Colonic mucosa (tissue), 4 donors: ENCODE results near the gene RPTOR. TPM values are rescaled to one million over a fixed set of nuclear protein-coding genes. Genes with fewer than 3 reads are reported as not detected.

Experiments
- DNase-seq: peaks from one replicate; pipeline ENCODE4 v3.0.0-alpha.2; 2020
- H3K27ac ChIP-seq: fragments of 200-600 bp; one replicate; pipeline ENCODE4 v1.8.0; 2021
- H3K27me3 ChIP-seq: fragments of 200-600 bp; one replicate; pipeline ENCODE4 v1.8.0; 2021
- H3K36me3 ChIP-seq: fragments of 200-600 bp; one replicate; pipeline ENCODE4 v1.8.0; 2021
- H3K4me1 ChIP-seq: fragments of 200-600 bp; one replicate; pipeline ENCODE4 v1.8.0; 2021; ENCODE audit warnings: mild to moderate bottlenecking
- H3K4me3 ChIP-seq: fragments of 200-600 bp; one replicate; pipeline ENCODE4 v1.8.0; 2021
- H3K9ac ChIP-seq, 2 donors: one replicate each; pipeline ENCODE4 v1.7.0; 2013; ENCODE audit warnings: control low read depth in 2 of 2, low read depth in 2 of 2, low read length in 2 of 2
- H3K9me3 ChIP-seq: fragments of 200-600 bp; one replicate; pipeline ENCODE4 v1.8.0; 2021
- intact Hi-C: fragments of 100-400 bp; cut with DNase I; formaldehyde crosslinking; loops from one replicate; pipeline ENCODE4 v1.14.1; 2022
- total RNA-seq, 2 donors: library from RNA; stranded (reverse); fragmentation: NEBNext Ultra II Directional in 1 of 2; extraction: Animal tissue kit (Norgen Biotek cat#: 25700) in 1 of 2; gene quantifications; one replicate each; pipeline ENCODE4 v1.2.1, GENCODE V29; 2021
- TF ChIP-seq, protein P1 (sequence below): fragments of 200-600 bp; IDR thresholded peaks from one replicate; pipeline ENCODE4 v1.8.0; 2022; ENCODE audit warnings: antibody characterized with exemption, mild to moderate bottlenecking
- donor health status: healthy.
- donor health status: DM: no; HTN: no; CAD: no.
- donor health status: DM: no; HTN: no; CAD: no.

RPTOR gene
- total RNA-seq, 2 donors from 2014 or later: 21.2 to 39.6 TPM

DNA sequence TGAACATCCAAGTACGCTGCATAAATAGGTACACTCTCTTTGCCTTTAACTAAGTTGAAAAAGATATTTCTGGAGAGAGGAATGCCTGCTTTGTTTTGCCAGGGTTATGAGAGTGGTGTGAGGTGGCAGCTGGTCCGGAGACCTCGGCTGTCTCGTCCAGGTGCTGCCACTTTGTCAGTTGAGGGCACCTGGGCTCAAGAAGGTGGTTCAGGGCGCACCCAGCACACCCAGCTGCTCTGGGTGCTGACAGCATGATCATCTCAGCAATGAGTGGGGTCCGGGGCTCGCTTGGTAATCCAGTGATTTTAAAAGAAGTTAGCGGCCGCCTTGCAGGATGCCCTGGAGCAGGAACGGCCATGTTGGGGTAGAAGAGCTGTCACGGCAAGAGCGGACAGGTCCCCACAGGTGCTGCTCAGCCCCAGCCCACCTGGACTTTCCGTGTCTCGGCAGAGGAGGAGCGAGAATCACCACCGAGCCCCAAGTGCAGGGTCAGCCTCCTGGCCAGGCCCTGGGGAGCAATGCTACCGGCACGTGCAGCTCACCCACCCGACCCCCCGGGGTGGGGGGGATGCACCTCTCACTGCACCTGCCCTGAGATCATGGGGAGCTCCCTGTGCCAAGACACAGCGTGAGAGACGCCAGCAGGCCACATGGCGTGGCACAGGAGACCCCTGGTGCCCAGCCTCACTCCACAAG, 379.6 kb downstream of the RPTOR start:
- Histone ChIP-seq H3K4me1 (no peaks in the 10 kb centered on the region), H3K36me3 (no peaks in the 10 kb centered on the region), H3K9me3 (no peaks in the 10 kb centered on the region), H3K27ac (no peak overlapping the region), H3K4me3 (no peak overlapping the region), H3K9ac (no peak overlapping the region), H3K27me3 (no peaks in the 10 kb centered on the region)
- intact Hi-C loops: no loop called here
- TF ChIP-seq, protein P1, sequence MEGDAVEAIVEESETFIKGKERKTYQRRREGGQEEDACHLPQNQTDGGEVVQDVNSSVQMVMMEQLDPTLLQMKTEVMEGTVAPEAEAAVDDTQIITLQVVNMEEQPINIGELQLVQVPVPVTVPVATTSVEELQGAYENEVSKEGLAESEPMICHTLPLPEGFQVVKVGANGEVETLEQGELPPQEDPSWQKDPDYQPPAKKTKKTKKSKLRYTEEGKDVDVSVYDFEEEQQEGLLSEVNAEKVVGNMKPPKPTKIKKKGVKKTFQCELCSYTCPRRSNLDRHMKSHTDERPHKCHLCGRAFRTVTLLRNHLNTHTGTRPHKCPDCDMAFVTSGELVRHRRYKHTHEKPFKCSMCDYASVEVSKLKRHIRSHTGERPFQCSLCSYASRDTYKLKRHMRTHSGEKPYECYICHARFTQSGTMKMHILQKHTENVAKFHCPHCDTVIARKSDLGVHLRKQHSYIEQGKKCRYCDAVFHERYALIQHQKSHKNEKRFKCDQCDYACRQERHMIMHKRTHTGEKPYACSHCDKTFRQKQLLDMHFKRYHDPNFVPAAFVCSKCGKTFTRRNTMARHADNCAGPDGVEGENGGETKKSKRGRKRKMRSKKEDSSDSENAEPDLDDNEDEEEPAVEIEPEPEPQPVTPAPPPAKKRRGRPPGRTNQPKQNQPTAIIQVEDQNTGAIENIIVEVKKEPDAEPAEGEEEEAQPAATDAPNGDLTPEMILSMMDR: no peak
- DNase-seq: no peak

- Histone ChIP-seq H3K4me3 (no peak overlapping the region), H3K27me3 (no peaks in the 10 kb centered on the region), H3K27ac (no peak overlapping the region), H3K9ac (no peak overlapping the region), H3K9me3 (no peaks in the 10 kb centered on the region), H3K36me3 (no peaks in the 10 kb centered on the region), H3K4me1 (no peaks in the 10 kb centered on the region)
- no peak for DNase-seq
- TF ChIP-seq, protein P1: no peak
- intact Hi-C loops: no loop called here
Measured at GRCh38 chr17:80924807-80925610, 380.4 kb downstream of the RPTOR start.

DNA sequence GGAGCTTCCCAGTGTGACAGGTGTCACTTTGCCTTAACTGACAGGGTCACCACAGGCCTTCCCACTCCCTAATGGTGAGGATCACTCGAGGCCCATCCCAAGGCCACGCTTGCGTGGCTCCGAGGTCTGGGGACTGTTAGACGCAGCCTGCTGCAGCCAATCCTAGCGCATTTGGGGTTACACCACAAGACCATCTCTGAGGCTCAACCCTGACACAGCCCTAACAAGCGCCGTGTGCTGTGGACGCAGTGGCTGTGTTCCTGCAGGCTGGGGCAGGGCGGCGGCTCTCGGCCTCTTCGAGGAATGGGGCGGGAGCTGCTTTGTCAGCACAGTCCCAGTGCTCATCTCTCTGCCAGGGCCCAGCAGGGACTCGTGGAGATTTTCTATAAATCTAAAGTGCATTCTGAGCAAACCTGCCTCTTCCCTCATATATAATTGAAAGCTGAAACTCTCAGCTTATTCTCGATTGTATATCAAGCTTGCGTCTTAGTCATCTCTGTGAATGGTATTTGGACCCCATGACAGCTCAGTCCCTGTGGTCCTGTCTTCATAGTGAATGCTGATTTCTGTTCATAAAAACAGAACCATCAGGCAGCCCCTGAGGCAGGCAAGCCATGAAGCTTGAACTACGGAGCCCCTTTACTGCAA, 381.2 kb downstream of the RPTOR start:
- TF ChIP-seq, protein P1: no peak
- intact Hi-C loops: no loop called here
- H3K36me3 ChIP-seq: no peaks in the 10 kb centered on the region
- H3K4me3 ChIP-seq: no peak overlapping the region
- no peaks in the 10 kb centered on the region for H3K9me3 ChIP-seq
- DNase-seq: no peak
- no peaks in the 10 kb centered on the region for H3K4me1 ChIP-seq
- H3K27me3 ChIP-seq: no peaks in the 10 kb centered on the region
- no peak overlapping the region for H3K9ac ChIP-seq
- no peak overlapping the region for H3K27ac ChIP-seq

DNA sequence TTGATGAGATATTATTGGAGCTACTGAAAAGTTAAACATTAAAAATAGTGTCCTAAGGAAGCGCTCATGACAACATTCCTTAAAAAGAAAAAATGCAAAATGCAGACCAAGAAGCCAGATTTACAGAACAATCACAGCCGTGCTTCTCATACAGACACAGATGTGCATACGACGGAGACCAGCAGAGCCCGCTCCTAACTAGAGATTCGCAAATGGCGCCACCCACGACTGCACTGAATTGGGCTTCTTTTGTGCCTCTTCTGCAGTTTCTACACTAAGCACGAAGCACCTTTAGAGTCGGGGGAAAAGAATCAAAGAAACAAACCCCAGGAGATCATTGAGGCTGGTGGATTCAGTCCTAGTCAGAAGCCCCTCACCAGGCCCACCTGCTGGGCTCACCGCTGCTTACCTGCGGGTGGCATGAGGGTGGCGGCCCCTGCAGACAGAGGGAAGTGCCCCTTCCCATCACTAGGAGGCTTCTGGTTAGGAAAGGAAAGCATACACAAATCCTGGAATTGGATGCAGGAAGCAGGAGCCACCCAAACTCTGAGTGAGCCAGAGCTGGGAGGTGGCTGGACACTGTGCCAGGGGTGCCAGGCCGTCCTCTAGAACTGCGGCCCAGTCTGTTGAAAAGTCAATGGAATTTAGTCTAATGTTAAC, 382.1 kb downstream of the RPTOR start:
- Histone ChIP-seq H3K9me3 (no peaks in the 10 kb centered on the region), H3K36me3 (no peaks in the 10 kb centered on the region), H3K4me1 (no peaks in the 10 kb centered on the region), H3K4me3 (no peak overlapping the region), H3K27me3 (no peaks in the 10 kb centered on the region), H3K27ac (no peak overlapping the region), H3K9ac (no peak overlapping the region)
- TF ChIP-seq, protein P1: no peak
- intact Hi-C loops: no loop called here
- no peak for DNase-seq

DNA sequence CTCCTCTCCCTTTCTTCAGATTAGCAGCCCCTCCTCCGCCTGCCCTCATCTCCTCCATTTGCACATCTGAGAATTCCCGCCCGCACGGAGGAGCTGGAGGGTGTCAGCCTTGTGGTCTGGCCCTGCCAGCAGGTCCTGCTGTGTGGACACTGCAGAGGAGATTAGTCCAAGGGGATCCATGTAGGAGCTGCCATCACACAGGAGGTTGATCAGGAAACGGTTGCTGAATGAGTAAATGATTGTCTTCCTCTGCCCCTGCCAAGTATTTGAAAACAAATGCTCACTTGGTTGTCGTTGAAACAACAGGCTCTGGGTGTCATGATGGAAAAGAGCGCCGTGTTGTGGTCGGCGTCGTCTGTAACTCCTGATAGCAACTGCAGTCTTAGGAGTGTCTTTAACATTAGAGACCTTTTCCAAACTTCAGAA, 383.2 kb downstream of the RPTOR start:
- no peaks in the 10 kb centered on the region for H3K4me1 ChIP-seq
- TF ChIP-seq, protein P1: no peak
- no peak for DNase-seq
- no peak overlapping the region for H3K27ac ChIP-seq
- no peaks in the 10 kb centered on the region for H3K9me3 ChIP-seq
- no peaks in the 10 kb centered on the region for H3K36me3 ChIP-seq
- intact Hi-C loops: no loop called here
- H3K9ac ChIP-seq: no peak overlapping the region
- no peak overlapping the region for H3K4me3 ChIP-seq
- H3K27me3 ChIP-seq: no peaks in the 10 kb centered on the region
